Adrenal gland (tissue), 19 donors: ENCODE results near the gene NDUFV3. TPM values are rescaled to one million over a fixed set of nuclear protein-coding genes. Genes with fewer than 3 reads are reported as not detected.

Experiments used
- DNase-seq, 7 donors: peaks; one replicate each; pipeline ENCODE4 v3.0.0-alpha.2; 2019 to 2020
- H3K27ac ChIP-seq, 5 donors: fragments of 200-600 bp; sonication (generic) in 4 of 5; 1 replicate in 3 of 5; 2 replicates in 2 of 5; pipeline versions ENCODE4 v1.5.1 to v1.8.0; 2016 to 2020; ENCODE audit warnings: mild to moderate bottlenecking in 1 of 5
- H3K27me3 ChIP-seq: fragments of 200-600 bp; 2 replicates; pipeline ENCODE4 v1.8.0; 2021
- H3K36me3 ChIP-seq, 2 donors: fragments of 200-600 bp; replicated peaks in 1 of 2; 1 replicate in 1 of 2; 2 replicates in 1 of 2; pipeline versions ENCODE4 v1.5.1 to v1.8.0; 2018 to 2022
- H3K4me1 ChIP-seq, 2 donors: fragments of 200-600 bp; replicated peaks in 1 of 2; 1 replicate in 1 of 2; 2 replicates in 1 of 2; pipeline versions ENCODE4 v1.5.1 to v1.8.0; 2018 to 2021
- H3K4me3 ChIP-seq, 4 donors: fragments of 200-600 bp; sonication (generic) in 3 of 4; one replicate each; pipeline ENCODE4 v1.5.1; 2016 to 2018
- H3K9me3 ChIP-seq, 3 donors: fragments of 200-600 bp; sonication (generic) in 1 of 3; replicated peaks in 1 of 3; 1 replicate in 2 of 3; 2 replicates in 1 of 3; pipeline versions ENCODE4 v1.5.1 to v1.8.0; 2016 to 2021
- POLR2A ChIP-seq, 2 donors: fragments of 450-650 bp; IDR thresholded peaks; one replicate each; pipeline ENCODE4 v1.6.1; 2017; ENCODE audit warnings: antibody characterized with exemption in 2 of 2, mild to moderate bottlenecking in 2 of 2, moderate library complexity in 1 of 2
- WGBS, 4 donors: extraction: QIAGEN DNeasy Blood & Tissue Kit in 2 of 4; methylation state at CpG; one replicate each; pipeline versions ENCODE4 v1.1.5 to v1.1.7; 2013 to 2017; 5-methylcytosine and 5-hydroxymethylcytosine counted together
- intact Hi-C, 2 donors: fragments of 100-400 bp; cut with DNase I; formaldehyde crosslinking; loops; one replicate each; pipeline versions ENCODE4 v1.14.1 to v1.15.0; 2022 to 2023
- long read RNA-seq, 10 donors: library from polyadenylated mRNA in 3 of 10; unstranded in 2 of 10; stranded (forward) in 1 of 10; transcript quantifications; one replicate each; pipeline ENCODE4 v2.0.0 and lab custom pipeline, GENCODE V29; 2021 to 2026
- polyA plus RNA-seq, 3 donors: library from polyadenylated mRNA; stranded (reverse); fragments of 200-250 nt in 2 of 3; fragments of 350-450 nt in 1 of 3; fragmentation: Illumina TruSeq in 1 of 3; extraction: RNeasy Lipid Tissue Mini Kit (QIAGEN cat#74804) in 1 of 3; gene quantifications; one replicate each; pipeline ENCODE4 v1.2.3, GENCODE V29; 2013 to 2014
- total RNA-seq, 9 donors: library from RNA; depleted of rRNA in 4 of 9; stranded (reverse); fragments of >200 nt in 4 of 9; fragments of 120-200 nt in 1 of 9; fragmentation: NEBNext Ultra II Directional in 1 of 9; extraction: Animal tissue kit (Norgen Biotek cat#: 25700) in 1 of 9; gene quantifications; one replicate each; pipeline versions ENCODE4 v1.1.0 to v1.2.4, GENCODE V29; 2013 to 2023
- TF ChIP-seq, protein P1 (sequence below), 6 experiments: fragments of 450-650 bp in 4 of 6; fragments of 200-600 bp in 2 of 6; sonication (generic) in 1 of 6; IDR thresholded peaks; 1 replicate in 5 of 6; 2 replicates in 1 of 6; pipeline versions ENCODE4 v1.5.1 to v1.8.0; 2016 to 2021; ENCODE audit warnings: antibody characterized with exemption in 6 of 6, mild to moderate bottlenecking in 2 of 6, moderate library complexity in 1 of 6
- donor health status: healthy with polysubstance abuse.
- donor health status: Bipolar disorder and iron deficiency.
- donor health status: DM: yes; HTN: yes; CAD: no.
- donor health status: DM: no; HTN: no; CAD: no.
- donor health status: DM: no; HTN: no; CAD: no.
- donor health status: DM: yes; HTN: yes; CAD: no.

Gene NDUFV3
- total RNA-seq, result 10 to 100 TPM; 30.4 to 43.5 (median 36.2) TPM
- polyA plus RNA-seq, result 10 to 100 TPM; 34.1 to 40.2 (median 34.8) TPM
- long read RNA-seq, donor 1, full-length matches to known transcripts, result 46 of 55 reads
- long read RNA-seq, donor 1, partial matches to known transcripts, result 9 of 55 reads
- long read RNA-seq, donor 1, other reads (novel, unspliced or antisense), result 0 of 55 reads
- long read RNA-seq, donor 2, full-length matches to known transcripts, result 15 of 25 reads
- long read RNA-seq, donor 2, partial matches to known transcripts, result 5 of 25 reads
- long read RNA-seq, donor 2, other reads (novel, unspliced or antisense), result 5 of 25 reads
- long read RNA-seq, donor 3, full-length matches to known transcripts, result 16 of 16 reads
- long read RNA-seq, donor 3, partial matches to known transcripts, result 0 of 16 reads
- long read RNA-seq, donor 3, other reads (novel, unspliced or antisense), result 0 of 16 reads
- long read RNA-seq, donor 4, full-length matches to known transcripts, result 48 of 76 reads
- long read RNA-seq, donor 4, partial matches to known transcripts, result 4 of 76 reads
- long read RNA-seq, donor 4, other reads (novel, unspliced or antisense), result 24 of 76 reads
- long read RNA-seq, donor 5, full-length matches to known transcripts, result 55 of 67 reads
- long read RNA-seq, donor 5, partial matches to known transcripts, result 1 of 67 reads
- long read RNA-seq, donor 5, other reads (novel, unspliced or antisense), result 11 of 67 reads
- long read RNA-seq, donor 6, full-length matches to known transcripts, result 54 of 77 reads
- long read RNA-seq, donor 6, partial matches to known transcripts, result 9 of 77 reads
- long read RNA-seq, donor 6, other reads (novel, unspliced or antisense), result 14 of 77 reads
- long read RNA-seq, donor 7, full-length matches to known transcripts, result 18 of 23 reads
- long read RNA-seq, donor 7, partial matches to known transcripts, result 0 of 23 reads
- long read RNA-seq, donor 7, other reads (novel, unspliced or antisense), result 5 of 23 reads
- long read RNA-seq, donor 8, full-length matches to known transcripts, result 27 of 32 reads
- long read RNA-seq, donor 8, partial matches to known transcripts, result 0 of 32 reads
- long read RNA-seq, donor 8, other reads (novel, unspliced or antisense), result 5 of 32 reads
- long read RNA-seq, donor 9, full-length matches to known transcripts, result 17 of 22 reads
- long read RNA-seq, donor 9, partial matches to known transcripts, result 5 of 22 reads
- long read RNA-seq, donor 9, other reads (novel, unspliced or antisense), result 0 of 22 reads
- long read RNA-seq, donor 10, full-length matches to known transcripts, result 15 of 15 reads
- long read RNA-seq, donor 10, partial matches to known transcripts, result 0 of 15 reads
- long read RNA-seq, donor 10, other reads (novel, unspliced or antisense), result 0 of 15 reads

GRCh38 chr21:42892931-42893755 lies at the start of gene NDUFV3:
TSS of gene NDUFV3 (plus strand) at chr21:42893309. CDS start at chr21:42893334, 25 bp downstream.
- TF ChIP-seq POLR2A (IDR thresholded peaks at IDR 0.05), result peak; percentile 80 to 97
- TF ChIP-seq, protein P1, sequence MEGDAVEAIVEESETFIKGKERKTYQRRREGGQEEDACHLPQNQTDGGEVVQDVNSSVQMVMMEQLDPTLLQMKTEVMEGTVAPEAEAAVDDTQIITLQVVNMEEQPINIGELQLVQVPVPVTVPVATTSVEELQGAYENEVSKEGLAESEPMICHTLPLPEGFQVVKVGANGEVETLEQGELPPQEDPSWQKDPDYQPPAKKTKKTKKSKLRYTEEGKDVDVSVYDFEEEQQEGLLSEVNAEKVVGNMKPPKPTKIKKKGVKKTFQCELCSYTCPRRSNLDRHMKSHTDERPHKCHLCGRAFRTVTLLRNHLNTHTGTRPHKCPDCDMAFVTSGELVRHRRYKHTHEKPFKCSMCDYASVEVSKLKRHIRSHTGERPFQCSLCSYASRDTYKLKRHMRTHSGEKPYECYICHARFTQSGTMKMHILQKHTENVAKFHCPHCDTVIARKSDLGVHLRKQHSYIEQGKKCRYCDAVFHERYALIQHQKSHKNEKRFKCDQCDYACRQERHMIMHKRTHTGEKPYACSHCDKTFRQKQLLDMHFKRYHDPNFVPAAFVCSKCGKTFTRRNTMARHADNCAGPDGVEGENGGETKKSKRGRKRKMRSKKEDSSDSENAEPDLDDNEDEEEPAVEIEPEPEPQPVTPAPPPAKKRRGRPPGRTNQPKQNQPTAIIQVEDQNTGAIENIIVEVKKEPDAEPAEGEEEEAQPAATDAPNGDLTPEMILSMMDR (IDR thresholded peaks at IDR 0.05), result peak in 1 of 6 experiments; percentile 8
- intact Hi-C loops, result no loop called here

DNA sequence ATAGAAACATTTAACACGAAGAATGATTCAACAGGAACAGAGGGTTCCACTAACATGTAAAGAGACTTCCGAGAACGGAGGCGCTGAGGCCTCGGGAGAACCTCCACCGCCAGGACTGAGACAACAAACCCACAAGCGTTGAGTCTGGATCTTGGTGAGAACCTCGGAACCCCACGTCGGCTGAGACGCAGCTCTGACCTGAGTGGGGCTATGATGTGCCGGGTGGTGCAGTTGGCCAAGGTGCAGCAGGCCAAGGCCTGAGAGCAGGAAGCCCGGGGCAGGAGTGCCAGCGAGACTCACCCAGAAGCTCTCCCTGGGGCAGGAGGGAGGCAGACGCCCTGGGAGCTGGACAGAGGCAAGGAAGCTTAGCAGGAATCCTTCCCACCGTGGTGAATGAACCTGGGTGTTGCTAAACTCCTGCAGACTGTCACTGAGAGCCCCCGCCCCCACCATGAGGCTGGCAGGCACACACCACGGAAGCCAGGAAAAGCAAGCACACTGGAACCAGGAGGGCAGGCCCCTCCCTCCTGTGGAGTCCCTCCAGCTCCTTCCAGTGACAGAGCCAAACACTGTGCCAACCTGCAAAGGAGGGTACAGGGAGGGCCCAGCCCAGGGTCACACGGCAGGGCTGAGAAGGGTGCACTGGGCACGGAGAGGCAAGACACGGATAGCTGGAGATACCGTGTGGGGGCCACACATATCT lies 48.5 kb upstream of the NDUFV3 start:
- Histone ChIP-seq H3K27ac (peak overlapping the region; percentile 0 to 80 (median 77)), H3K9me3 (no peaks in the 10 kb centered on the region), H3K4me3 (no peak overlapping the region), H3K36me3 (peaks cover 0 to 15% of the 10 kb centered on the region in 2 donors), H3K27me3 (no peaks in the 10 kb centered on the region), H3K4me1 (peaks cover 15 to 19% of the 10 kb centered on the region in 2 donors)
- TF ChIP-seq POLR2A (IDR thresholded peaks at IDR 0.05), result peak in 1 of 2 donors; percentile 56
- TF ChIP-seq, protein P1 (IDR thresholded peaks at IDR 0.05), result no peak
- intact Hi-C loops, result no loop called here
- 56 to 68% (median 60%) methylated on average over 19 to 22 of the region's 22 CpGs for WGBS, 4 donors
- DNase-seq, result peak; percentile 55 to 93 (median 87)

More at GRCh38 chr21:42892931-42893755, at the start of gene NDUFV3:
- Histone ChIP-seq H3K27ac (peak within 1 kb of the TSS; percentile 91 to 99 (median 98)), H3K4me3 (peak within 1 kb of the TSS; percentile 69 to 96 (median 90)), H3K4me1 (peaks cover 4 to 5% of the 10 kb centered on the region in 2 donors), H3K9me3 (no peaks in the 10 kb centered on the region), H3K36me3 (peaks cover 0 to 16% of the 10 kb centered on the region in 2 donors), H3K27me3 (no peaks in the 10 kb centered on the region)
- 0% methylated on average over 3 to 87 of the region's 87 CpGs for WGBS, 4 donors
- peak; percentile 99 to 100 (median 100) for DNase-seq

- peak overlapping the region; percentile 0 to 80 (median 77) for H3K27ac ChIP-seq
- 66 to 74% (median 69%) methylated on average over 21 of the region's 21 CpGs for WGBS, 4 donors
- H3K36me3 ChIP-seq, result peaks cover 0 to 21% of the 10 kb centered on the region in 2 donors
- H3K4me3 ChIP-seq, result no peak overlapping the region
- H3K9me3 ChIP-seq, result no peaks in the 10 kb centered on the region
- H3K27me3 ChIP-seq, result no peaks in the 10 kb centered on the region
- intact Hi-C loops, result no loop called here
- peak; percentile 67 to 86 (median 75) for DNase-seq
- H3K4me1 ChIP-seq, result peaks cover 15 to 19% of the 10 kb centered on the region in 2 donors
- no peak for TF ChIP-seq POLR2A (IDR thresholded peaks at IDR 0.05)
- TF ChIP-seq, protein P1 (IDR thresholded peaks at IDR 0.05), result no peak
Measured at GRCh38 chr21:42845296-42845965, 47.7 kb upstream of the NDUFV3 start.
